ENCODE data around the gene RBFOX2. TPM values are rescaled to one million over a fixed set of nuclear protein-coding genes. Genes with fewer than 3 reads are reported as not detected.

The RBFOX2 gene
- total and polyA plus RNA-seq, 8 donors, result 12.9 to 33.7 (median 16.7) TPM

GRCh38 chr22:35896111-35896705 lies 132.4 kb downstream of the RBFOX2 start:
- ATAC-seq (no peak), DNase-seq (no peak), FAIRE-seq (no peak)
- Histone ChIP-seq H3K4me1 (peaks cover 7 to 8% (median 7%) of the 10 kb centered on the region in 3 donors), H3K27me3 (no peaks in the 10 kb centered on the region), H3K27ac (no peak overlapping the region), H3K9me3 (no peaks in the 10 kb centered on the region), H3K36me3 (no peaks in the 10 kb centered on the region), H3K4me3 (no peak overlapping the region)
- 86 to 89% methylated on average over 7 of the region's 7 CpGs for WGBS, 2 donors
- intact Hi-C loops (cut with DNase I), result loop anchor here in 1 of 3 donors (10.0 kb wide), 1 partner anchor 141 kb away; no protein-coding TSS in a partner anchor
- TF ChIP-seq CTCF (IDR thresholded peaks at IDR 0.05), result no peak

- Histone ChIP-seq H3K9me3 (no peaks in the 10 kb centered on the region), H3K27ac (no peak overlapping the region), H3K27me3 (no peaks in the 10 kb centered on the region), H3K36me3 (no peaks in the 10 kb centered on the region), H3K4me1 (peaks cover 7 to 10% (median 8%) of the 10 kb centered on the region in 3 donors), H3K4me3 (no peak overlapping the region)
- 76 to 83% methylated on average over 6 to 7 of the region's 7 CpGs for WGBS, 2 donors
- no peak for DNase-seq
- FAIRE-seq, result no peak
- TF ChIP-seq CTCF (IDR thresholded peaks at IDR 0.05), result no peak
- intact Hi-C loops (cut with DNase I), result loop anchor here in 1 of 3 donors (10.0 kb wide), 1 partner anchor 140 kb away; no protein-coding TSS in a partner anchor
- ATAC-seq, result peak in 3 of 4 donors; percentile 84 to 90 (median 87)
These were observed 133.5 kb downstream of the RBFOX2 start for GRCh38 chr22:35894937-35895708.

- Histone ChIP-seq H3K36me3 (no peaks in the 10 kb centered on the region), H3K4me3 (no peak overlapping the region), H3K9me3 (no peaks in the 10 kb centered on the region), H3K27ac (no peak overlapping the region), H3K4me1 (peaks cover 7 to 10% (median 8%) of the 10 kb centered on the region in 3 donors), H3K27me3 (no peaks in the 10 kb centered on the region)
- DNase-seq, result no peak
- WGBS, 2 donors, result 71% methylated on average over 7 of the region's 7 CpGs
- peak in 3 of 4 donors; percentile 49 to 61 (median 51) for ATAC-seq
- TF ChIP-seq CTCF (IDR thresholded peaks at IDR 0.05), result no peak
- no peak for FAIRE-seq
- intact Hi-C loops (cut with DNase I), result loop anchor here in 1 of 3 donors (10.0 kb wide), 1 partner anchor 140 kb away; no protein-coding TSS in a partner anchor
These were observed 134.2 kb downstream of the RBFOX2 start for GRCh38 chr22:35894464-35894878.

GRCh38 chr22:35893698-35894097 lies 134.9 kb downstream of the RBFOX2 start:
- Histone ChIP-seq H3K27ac (no peak overlapping the region), H3K36me3 (no peaks in the 10 kb centered on the region), H3K27me3 (no peaks in the 10 kb centered on the region), H3K9me3 (no peaks in the 10 kb centered on the region), H3K4me3 (no peak overlapping the region), H3K4me1 (peaks cover 7 to 10% (median 8%) of the 10 kb centered on the region in 3 donors)
- no peak for DNase-seq
- intact Hi-C loops (cut with DNase I), result loop anchor here in 1 of 3 donors (10.0 kb wide), 1 partner anchor 139 kb away; no protein-coding TSS in a partner anchor
- no peak for FAIRE-seq
- no peak for TF ChIP-seq CTCF (IDR thresholded peaks at IDR 0.05)
- ATAC-seq, result peak in 3 of 4 donors; percentile 14 to 44 (median 36)
- 52 to 56% methylated on average over 4 of the region's 4 CpGs for WGBS, 2 donors

All from pancreas (tissue), 10 donors.